ENCODE results near the gene LRP4. TPM values are rescaled to one million over a fixed set of nuclear protein-coding genes. Genes with fewer than 3 reads are reported as not detected.

LRP4 gene
- total RNA-seq, 3 donors from 2014 or later, result 5.2 to 7.5 (median 6.4) TPM

DNA sequence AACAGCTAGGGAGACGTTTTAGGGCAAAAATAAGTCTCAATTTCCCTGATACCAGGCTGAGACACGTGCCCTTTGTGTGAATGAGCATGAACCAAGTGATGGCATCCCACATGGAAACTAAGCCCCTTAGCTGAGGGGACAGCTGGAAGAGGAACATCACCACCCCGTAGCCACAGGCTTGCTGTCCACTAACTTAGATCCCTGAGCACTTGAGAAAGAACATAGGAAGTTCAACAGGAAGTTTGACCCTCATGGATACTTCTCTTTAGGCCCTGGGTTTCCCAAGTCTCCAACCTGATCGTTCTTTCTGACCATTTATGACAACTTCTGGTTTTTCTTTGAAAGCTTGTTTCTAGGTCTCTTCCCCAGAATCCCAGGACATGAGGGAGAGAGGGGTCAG, 60.7 kb downstream of the LRP4 start:
- intact Hi-C loops (cut with DNase I; ENCODE audit: low total_unique reads), result no loop called here
- Histone ChIP-seq H3K27me3 (no peaks in the 10 kb centered on the region), H3K36me3 (no peaks in the 10 kb centered on the region), H3K4me3 (no peak overlapping the region), H3K27ac (no peak overlapping the region), H3K9me3 (no peaks in the 10 kb centered on the region), H3K4me1 (no peaks in the 10 kb centered on the region)
- DNase-seq (ENCODE audit: low spot score in 2 of 2), result no peak
- TF ChIP-seq CTCF (IDR thresholded peaks at IDR 0.05) (no peak), POLR2AphosphoS5 (IDR thresholded peaks at IDR 0.05) (no peak), POLR2A (IDR thresholded peaks at IDR 0.05) (no peak)

DNA sequence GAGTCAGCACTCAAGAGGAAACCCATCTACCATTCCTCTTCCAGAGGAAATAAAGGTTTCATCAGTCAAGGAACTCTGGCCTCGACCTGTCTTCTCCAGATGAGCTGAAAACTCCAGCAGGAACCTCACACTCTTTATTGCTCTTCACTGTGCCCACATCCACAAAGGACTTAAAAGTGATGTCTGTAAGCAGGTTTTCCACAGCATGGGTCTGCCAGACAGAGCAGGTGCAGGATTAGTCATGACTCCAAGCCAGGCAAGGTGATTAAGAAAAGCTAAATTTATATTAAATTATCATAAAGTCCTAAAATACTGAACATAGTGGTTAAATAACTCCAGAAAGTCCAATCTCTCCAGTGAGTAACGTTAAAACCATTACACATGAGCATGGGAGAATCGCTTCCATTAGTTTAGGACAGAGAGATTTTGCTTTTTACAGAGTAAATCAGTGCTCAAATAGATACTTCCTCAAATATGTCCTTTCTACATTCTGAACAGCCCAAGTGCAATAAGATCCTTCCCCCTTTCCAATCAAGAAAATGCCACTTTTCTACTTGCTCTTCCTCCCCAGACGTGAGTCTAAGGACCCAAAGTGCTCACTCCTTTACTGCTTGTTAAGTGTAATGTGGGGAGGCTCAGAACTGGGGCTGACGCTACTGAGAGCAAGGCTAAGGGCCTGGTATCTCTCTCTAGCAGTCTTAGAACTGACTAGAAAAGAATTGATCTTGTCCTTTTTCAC, 61.6 kb downstream of the LRP4 start:
- DNase-seq (ENCODE audit: low spot score in 2 of 2), result no peak
- Histone ChIP-seq H3K4me3 (no peak overlapping the region), H3K9me3 (no peaks in the 10 kb centered on the region), H3K36me3 (no peaks in the 10 kb centered on the region), H3K4me1 (no peaks in the 10 kb centered on the region), H3K27ac (no peak overlapping the region), H3K27me3 (no peaks in the 10 kb centered on the region)
- TF ChIP-seq CTCF (IDR thresholded peaks at IDR 0.05), result no peak
- no peak for TF ChIP-seq POLR2A (IDR thresholded peaks at IDR 0.05)
- no peak for TF ChIP-seq POLR2AphosphoS5 (IDR thresholded peaks at IDR 0.05)
- intact Hi-C loops (cut with DNase I; ENCODE audit: low total_unique reads), result no loop called here

DNA sequence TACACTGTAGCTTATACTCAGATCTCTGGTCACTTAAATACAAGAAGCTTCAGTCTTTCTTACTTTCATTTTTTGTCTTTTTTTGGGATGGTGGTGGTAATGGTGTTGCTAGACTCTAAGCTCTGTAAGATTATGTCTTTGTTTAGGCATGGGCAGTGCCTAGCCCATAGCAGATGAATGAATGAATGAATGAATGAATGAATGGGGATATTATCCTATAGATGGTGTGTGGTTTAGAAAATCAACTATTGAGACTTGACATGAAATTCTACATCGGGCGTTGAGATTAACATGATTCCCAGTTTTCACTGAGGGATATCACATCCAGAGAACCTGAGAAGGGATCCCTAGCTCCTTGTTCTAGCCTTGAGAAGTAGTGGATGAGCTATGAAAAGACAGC, 62.5 kb downstream of the LRP4 start:
- TF ChIP-seq POLR2A (IDR thresholded peaks at IDR 0.05), result no peak
- no peak for TF ChIP-seq POLR2AphosphoS5 (IDR thresholded peaks at IDR 0.05)
- no peak for TF ChIP-seq CTCF (IDR thresholded peaks at IDR 0.05)

GRCh38 chr11:46855167-46855566, 63.2 kb downstream of the LRP4 start:
- H3K9me3 ChIP-seq, result no peaks in the 10 kb centered on the region
- no peak overlapping the region for H3K4me3 ChIP-seq
- H3K27ac ChIP-seq, result no peak overlapping the region
- intact Hi-C loops (cut with DNase I; ENCODE audit: low total_unique reads), result no loop called here
- no peaks in the 10 kb centered on the region for H3K27me3 ChIP-seq
- TF ChIP-seq POLR2AphosphoS5 (IDR thresholded peaks at IDR 0.05) (no peak), POLR2A (IDR thresholded peaks at IDR 0.05) (no peak), CTCF (IDR thresholded peaks at IDR 0.05) (no peak)
- DNase-seq (ENCODE audit: low spot score in 2 of 2), result no peak
- H3K4me1 ChIP-seq, result no peaks in the 10 kb centered on the region
- H3K36me3 ChIP-seq, result no peaks in the 10 kb centered on the region

More for the DNA sequence above, 62.5 kb downstream of the LRP4 start:
- H3K27ac ChIP-seq, result no peak overlapping the region
- DNase-seq (ENCODE audit: low spot score in 2 of 2), result no peak
- no peaks in the 10 kb centered on the region for H3K27me3 ChIP-seq
- H3K36me3 ChIP-seq, result no peaks in the 10 kb centered on the region
- intact Hi-C loops (cut with DNase I; ENCODE audit: low total_unique reads), result no loop called here
- no peaks in the 10 kb centered on the region for H3K4me1 ChIP-seq
- no peak overlapping the region for H3K4me3 ChIP-seq
- no peaks in the 10 kb centered on the region for H3K9me3 ChIP-seq

- Histone ChIP-seq H3K4me3 (no peak overlapping the region), H3K27ac (no peak overlapping the region), H3K36me3 (no peaks in the 10 kb centered on the region), H3K27me3 (no peaks in the 10 kb centered on the region), H3K9me3 (no peaks in the 10 kb centered on the region), H3K4me1 (no peaks in the 10 kb centered on the region)
- intact Hi-C loops (cut with DNase I; ENCODE audit: low total_unique reads), result no loop called here
- TF ChIP-seq CTCF (IDR thresholded peaks at IDR 0.05), result no peak
- no peak for TF ChIP-seq POLR2AphosphoS5 (IDR thresholded peaks at IDR 0.05)
- TF ChIP-seq POLR2A (IDR thresholded peaks at IDR 0.05), result no peak
- no peak for DNase-seq (ENCODE audit: low spot score in 2 of 2)
These were observed 67.4 kb downstream of the LRP4 start for GRCh38 chr11:46850829-46851380.
